CD14-positive monocyte (primary cell): ENCODE results near the gene GJA4. TPM values are rescaled to one million over a fixed set of nuclear protein-coding genes. Genes with fewer than 3 reads are reported as not detected.

Experiments used
- DNase-seq, 3 donors: peaks; one replicate each; pipeline ENCODE4 v3.0.0-alpha.2; 2011 to 2022
- H2AFZ ChIP-seq: 2 replicates; pipeline ENCODE4 v1.6.0; 2012; ENCODE audit warnings: mild to moderate bottlenecking, low read depth, low read length, inconsistent platforms; ENCODE audit not compliant: insufficient read depth, poor library complexity, severe bottlenecking
- H3K27ac ChIP-seq, 2 donors: 1 replicate in 1 of 2; 2 replicates in 1 of 2; pipeline ENCODE4 v1.5.1; 2012 to 2013; ENCODE audit warnings: low read length in 2 of 2, control low read depth in 1 of 2, inconsistent platforms in 1 of 2, low read depth in 1 of 2, mild to moderate bottlenecking in 1 of 2
- H3K27me3 ChIP-seq, 2 donors: one replicate each; pipeline versions ENCODE4 v1.6.0 to v1.6.1; 2011 to 2013; ENCODE audit warnings: low read length in 2 of 2; ENCODE audit not compliant: control insufficient read depth in 2 of 2, insufficient read depth in 2 of 2
- H3K36me3 ChIP-seq, 2 donors: replicated peaks in 1 of 2; 1 replicate in 1 of 2; 2 replicates in 1 of 2; pipeline versions ENCODE4 v1.5.1 to v1.6.1; 2012 to 2013; ENCODE audit warnings: low read length in 2 of 2, control low read depth in 1 of 2, inconsistent platforms in 1 of 2, mild to moderate bottlenecking in 1 of 2; ENCODE audit not compliant: insufficient read depth in 2 of 2, control insufficient read depth in 1 of 2
- H3K4me1 ChIP-seq, 2 donors: 1 replicate in 1 of 2; 2 replicates in 1 of 2; pipeline versions ENCODE4 v1.5.1 to v1.6.1; 2012 to 2013; ENCODE audit warnings: low read length in 2 of 2, control low read depth in 1 of 2, inconsistent platforms in 1 of 2, mild to moderate bottlenecking in 1 of 2, moderate library complexity in 1 of 2; ENCODE audit not compliant: insufficient read depth in 2 of 2, control insufficient read depth in 1 of 2
- H3K4me2 ChIP-seq: replicated peaks from 2 replicates; pipeline ENCODE3; 2012; ENCODE audit warnings: low read length, moderate library complexity, mild to moderate bottlenecking; ENCODE audit not compliant: poor library complexity, severe bottlenecking; ENCODE audit errors: extremely low read depth
- H3K4me3 ChIP-seq, 3 experiments: fragments of 200-600 bp in 1 of 3; sonication (generic) in 1 of 3; replicated peaks in 1 of 3; 1 replicate in 2 of 3; 2 replicates in 1 of 3; pipeline ENCODE4 v1.5.1; 2011 to 2013; ENCODE audit warnings: low read length in 3 of 3, mild to moderate bottlenecking in 3 of 3, control low read depth in 2 of 3, low read depth in 2 of 3, inconsistent platforms in 1 of 3, moderate library complexity in 1 of 3
- H3K79me2 ChIP-seq: 2 replicates; pipeline ENCODE4 v1.6.0; 2012; ENCODE audit warnings: mild to moderate bottlenecking, control low read depth, inconsistent platforms, low read length, moderate library complexity; ENCODE audit not compliant: insufficient read depth
- H3K9ac ChIP-seq: 2 replicates; pipeline ENCODE4 v1.6.0; 2017; ENCODE audit warnings: low read length, mild to moderate bottlenecking; ENCODE audit not compliant: insufficient read depth, poor library complexity, severe bottlenecking
- H3K9me3 ChIP-seq, 2 donors: replicated peaks in 1 of 2; 1 replicate in 1 of 2; 2 replicates in 1 of 2; pipeline versions ENCODE4 v1.5.1 to v1.6.1; 2012 to 2013; ENCODE audit warnings: low read length in 2 of 2, control low read depth in 1 of 2; ENCODE audit not compliant: control insufficient read depth in 1 of 2, insufficient read depth in 1 of 2
- H4K20me1 ChIP-seq: 2 replicates; pipeline ENCODE4 v1.6.0; 2012; ENCODE audit warnings: mild to moderate bottlenecking, low read length, control low read depth, moderate library complexity; ENCODE audit not compliant: insufficient read depth
- H3K27ac Mint-ChIP-seq, 7 donors: one replicate each; pipeline ENCODE4 v1.8.0; 2020; ENCODE audit warnings: mild to moderate bottlenecking in 7 of 7, mixed read lengths in 7 of 7, moderate library complexity in 6 of 7, inconsistent platforms in 2 of 7
- H3K27me3 Mint-ChIP-seq, 3 donors: one replicate each; pipeline ENCODE4 v1.8.0; 2021 to 2022; ENCODE audit warnings: low read depth in 3 of 3, mild to moderate bottlenecking in 3 of 3, mixed read lengths in 3 of 3, moderate library complexity in 3 of 3, inconsistent platforms in 1 of 3
- H3K36me3 Mint-ChIP-seq, 2 donors: one replicate each; pipeline ENCODE4 v1.8.0; 2020; ENCODE audit warnings: mixed read lengths in 2 of 2, inconsistent platforms in 1 of 2, mild to moderate bottlenecking in 1 of 2
- H3K4me1 Mint-ChIP-seq: one replicate; pipeline ENCODE4 v1.8.0; 2020; ENCODE audit warnings: mild to moderate bottlenecking, mixed read lengths
- H3K4me3 Mint-ChIP-seq, 2 donors: one replicate each; pipeline ENCODE4 v1.8.0; 2020; ENCODE audit warnings: mild to moderate bottlenecking in 2 of 2, mixed read lengths in 2 of 2, moderate library complexity in 1 of 2
- H3K9me3 Mint-ChIP-seq, 7 donors: one replicate each; pipeline ENCODE4 v1.8.0; 2020 to 2022; ENCODE audit warnings: mixed read lengths in 7 of 7, mild to moderate bottlenecking in 6 of 7, moderate library complexity in 6 of 7, inconsistent platforms in 2 of 7
- CTCF ChIP-seq: fragments of 200-600 bp; IDR thresholded peaks from one replicate; pipeline ENCODE4 v1.8.0; 2022; ENCODE audit warnings: antibody characterized with exemption, mild to moderate bottlenecking
- WGBS: methylation state at CpG from one replicate; pipeline ENCODE4 v1.1.5; 2013; ENCODE audit warnings: missing lambda C conversion rate; ENCODE audit not compliant: insufficient coverage; 5-methylcytosine and 5-hydroxymethylcytosine counted together
- intact Hi-C, 2 donors: fragments of 100-400 bp; cut with micrococcal nuclease; formaldehyde crosslinking; loops; one replicate each; pipeline versions ENCODE4 v1.15.0 to v1.15.1; 2023
- polyA plus RNA-seq, 3 donors: library from polyadenylated mRNA; depleted of rRNA in 1 of 3; unstranded in 2 of 3; stranded (reverse) in 1 of 3; fragments of 300-500 nt in 2 of 3; fragments of >200 nt in 1 of 3; fragmentation: Illumina TruSeq in 2 of 3; gene quantifications; 1 replicate in 2 of 3; 2 replicates in 1 of 3; pipeline ENCODE4 v1.2.3, GENCODE V29; 2012 to 2021

The GJA4 gene
- polyA plus RNA-seq, 3 donors, result not detected

GRCh38 chr1:34777519-34778321, 15.1 kb upstream of the GJA4 start:
- no peak overlapping the region for H3K27ac ChIP-seq
- no peak for DNase-seq
- peaks cover 0 to 10% of the 10 kb centered on the region in 2 donors for H3K9me3 ChIP-seq
- no peak overlapping the region for H3K9ac ChIP-seq
- no peak overlapping the region for H3K4me3 Mint-ChIP-seq
- H3K36me3 Mint-ChIP-seq, result no peaks in the 10 kb centered on the region
- no peaks in the 10 kb centered on the region for H3K4me1 ChIP-seq
- H3K4me2 ChIP-seq, result no peak overlapping the region
- TF ChIP-seq CTCF, result no peak
- H4K20me1 ChIP-seq, result no peaks in the 10 kb centered on the region
- intact Hi-C loops, result no loop called here
- peaks cover 32 to 44% (median 39%) of the 10 kb centered on the region in 3 donors for H3K27me3 Mint-ChIP-seq
- H3K9me3 Mint-ChIP-seq, result peaks cover 0 to 6% (median 1%) of the 10 kb centered on the region in 7 donors
- no peaks in the 10 kb centered on the region for H3K4me1 Mint-ChIP-seq
- H2AFZ ChIP-seq, result no peak overlapping the region
- no peak overlapping the region for H3K4me3 ChIP-seq
- H3K27ac Mint-ChIP-seq, result no peak overlapping the region
- H3K36me3 ChIP-seq, result no peaks in the 10 kb centered on the region
- H3K79me2 ChIP-seq, result no peaks in the 10 kb centered on the region
- peaks cover 24 to 40% of the 10 kb centered on the region in 2 donors for H3K27me3 ChIP-seq
- WGBS, result 50% methylated on average over 7 of the region's 10 CpGs

- Histone ChIP-seq H3K4me3 (no peak overlapping the region), H3K27ac (no peak overlapping the region), H2AFZ (no peak overlapping the region), H3K79me2 (no peaks in the 10 kb centered on the region), H3K27me3 (peaks cover 25 to 46% of the 10 kb centered on the region in 2 donors), H3K4me2 (no peak overlapping the region), H4K20me1 (no peaks in the 10 kb centered on the region), H3K9ac (no peak overlapping the region), H3K4me1 (no peaks in the 10 kb centered on the region), H3K36me3 (no peaks in the 10 kb centered on the region), H3K9me3 (peaks cover 0 to 10% of the 10 kb centered on the region in 2 donors)
- no peak for TF ChIP-seq CTCF
- H3K27ac Mint-ChIP-seq, result no peak overlapping the region
- peaks cover 36 to 50% (median 41%) of the 10 kb centered on the region in 3 donors for H3K27me3 Mint-ChIP-seq
- no peak overlapping the region for H3K4me3 Mint-ChIP-seq
- intact Hi-C loops, result no loop called here
- H3K36me3 Mint-ChIP-seq, result no peaks in the 10 kb centered on the region
- H3K9me3 Mint-ChIP-seq, result peaks cover 0 to 6% (median 1%) of the 10 kb centered on the region in 7 donors
- no peak for DNase-seq
- 92% methylated on average over 5 of the region's 6 CpGs for WGBS
- no peaks in the 10 kb centered on the region for H3K4me1 Mint-ChIP-seq
Observed at GRCh38 chr1:34778381-34778780, 14.4 kb upstream of the GJA4 start.
